K562 (cell line): Measurements from ENCODE around the gene C19orf67. TPM values are rescaled to one million over a fixed set of nuclear protein-coding genes. Genes with fewer than 3 reads are reported as not detected.

ENCODE experiments used
- ELK1 ChIP-seq: sonication (generic); formaldehyde crosslinking; IDR thresholded peaks from 2 replicates; pipeline ENCODE4 v1.8.1; 2022; ENCODE audit warnings: missing genetic modification reagents
- HES1 ChIP-seq: fragments of 450-650 bp; IDR thresholded peaks from 2 replicates; pipeline ENCODE4 v1.6.1; 2016; ENCODE audit warnings: low read depth, mild to moderate bottlenecking, moderate library complexity
- NONO ChIP-seq, 2 experiments: fragments of 200-400 bp in 1 of 2; fragments of 450-650 bp in 1 of 2; formaldehyde crosslinking in 1 of 2; IDR thresholded peaks; 2 replicates each; pipeline ENCODE4 v1.6.1; 2017; ENCODE audit warnings: low read depth in 2 of 2, mild to moderate bottlenecking in 2 of 2, moderate library complexity in 2 of 2, low read length in 1 of 2
- SAFB2 ChIP-seq: fragments of 200-400 bp; formaldehyde crosslinking; IDR thresholded peaks from 2 replicates; pipeline ENCODE4 v1.6.1; 2018; ENCODE audit warnings: borderline replicate concordance, low read length, low read depth, moderate library complexity; ENCODE audit not compliant: severe bottlenecking
- TAL1 ChIP-seq: fragments of 450-650 bp; IDR thresholded peaks from 2 replicates; pipeline ENCODE4 v1.6.1; 2016; ENCODE audit warnings: mild to moderate bottlenecking
- TFE3 ChIP-seq: fragments of 450-650 bp; formaldehyde crosslinking; IDR thresholded peaks from 2 replicates; pipeline ENCODE4 v1.4.0; 2020; ENCODE audit warnings: mild to moderate bottlenecking, mixed read lengths
- ZBTB40 ChIP-seq, 2 experiments: fragments of 450-650 bp in 1 of 2; sonication (generic) in 1 of 2; formaldehyde crosslinking in 1 of 2; IDR thresholded peaks; 2 replicates each; pipeline versions ENCODE4 v1.7.1 to v1.9.0; 2016 to 2022; ENCODE audit warnings: inconsistent platforms in 1 of 2, mild to moderate bottlenecking in 1 of 2, missing genetic modification reagents in 1 of 2
- ZNF197 ChIP-seq: fragments of 200-800 bp; sonication (Bioruptor generic); IDR thresholded peaks from 2 replicates; pipeline ENCODE4 v1.6.1; 2016; ENCODE audit warnings: low read depth, missing genetic modification characterization, missing compliant biosample characterization
- ZNF224 ChIP-seq: sonication (generic); formaldehyde crosslinking; IDR thresholded peaks from 2 replicates; pipeline ENCODE4 v1.8.0; 2022; ENCODE audit warnings: mild to moderate bottlenecking, missing genetic modification reagents
- ZNF274 ChIP-seq: IDR thresholded peaks from 2 replicates; pipeline ENCODE4 v1.6.1; 2011; ENCODE audit warnings: low read depth, mild to moderate bottlenecking, low read length, moderate library complexity, borderline replicate concordance
- ZNF280A ChIP-seq: fragments of 450-650 bp; IDR thresholded peaks from 2 replicates; pipeline ENCODE4 v1.6.1; 2018; ENCODE audit warnings: mild to moderate bottlenecking, low read depth; ENCODE audit not compliant: partially characterized antibody
- polyA plus RNA-seq, 8 experiments: library from polyadenylated mRNA; depleted of rRNA in 4 of 8; stranded (reverse) in 5 of 8; unstranded in 3 of 8; fragments of >200 nt; fragmentation: Nextera tagmentation in 2 of 8; fragmentation: Illumina TruSeq in 1 of 8; extraction: Ambion mirVana in 2 of 8; extraction: Trizol in 1 of 8; gene quantifications; 2 replicates each; pipeline versions ENCODE4 v1.2.1 to v1.2.3, GENCODE V29; 2011 to 2014; ENCODE audit warnings: inconsistent platforms in 1 of 8, missing spikeins in 1 of 8
- total RNA-seq, 7 experiments: library from RNA; depleted of rRNA in 6 of 7; stranded (reverse); fragments of >200 nt in 6 of 7; fragmentation: Illumina TruSeq in 2 of 7; extraction: Trizol in 2 of 7; gene quantifications; 2 replicates each; pipeline versions ENCODE4 v1.2.1 to v1.2.3, GENCODE V29; 2011 to 2021; ENCODE audit warnings: low replicate concordance in 1 of 7

C19orf67 gene
- total and polyA plus RNA-seq, 9 of the 15 experiments (the other 6 are each of a cell fraction or from before 2014, with no cell fraction given), result 0.29 to 1.8 (median 0.51) TPM; not detected in 3

GRCh38 chr19:14059652-14060155, 25.9 kb downstream of the C19orf67 start (continued):
- TF ChIP-seq ZBTB40 (IDR thresholded peaks at IDR 0.05), result no peak
- TF ChIP-seq ZBTB40 (CRISPR knock-in tag; IDR thresholded peaks at IDR 0.05), result no peak
- TF ChIP-seq ELK1, result no peak
- TF ChIP-seq ZNF197, result no peak
- TF ChIP-seq HES1, result no peak
- no peak for TF ChIP-seq ZNF224
- TF ChIP-seq TAL1, result no peak
- TF ChIP-seq ZNF274, result no peak
- TF ChIP-seq NONO (IDR thresholded peaks at IDR 0.05; ENCODE audit: low read depth in 2 of 2, low read length in 1 of 2), result no peak
- no peak for TF ChIP-seq TFE3 (CRISPR knock-in tag)
- TF ChIP-seq ZNF280A, result no peak
- TF ChIP-seq SAFB2, result no peak
